H9 (cell line): ENCODE measurements around the gene CENPP. TPM values are rescaled to one million over a fixed set of nuclear protein-coding genes. Genes with fewer than 3 reads are reported as not detected.

Experiments
- DNase-seq: peaks from one replicate; pipeline ENCODE4 v3.0.0-alpha.2; 2017
- H2AFZ ChIP-seq: one replicate; pipeline ENCODE4 v1.6.1; 2013; ENCODE audit warnings: mild to moderate bottlenecking, low read length, control low read depth, moderate library complexity
- H2AK5ac ChIP-seq: 2 replicates; pipeline ENCODE4 v1.6.1; 2013; ENCODE audit warnings: low read length, control low read depth, mixed read lengths; ENCODE audit not compliant: insufficient read length
- H2BK120ac ChIP-seq: one replicate; pipeline ENCODE4 v1.6.1; 2013; ENCODE audit warnings: low read depth, mild to moderate bottlenecking, low read length, control low read depth, inconsistent platforms; ENCODE audit not compliant: poor library complexity, severe bottlenecking
- H2BK12ac ChIP-seq: 2 replicates; pipeline ENCODE4 v1.6.1; 2013; ENCODE audit warnings: low read length, control low read depth, mixed read lengths, low read depth; ENCODE audit not compliant: insufficient read length
- H2BK15ac ChIP-seq: 2 replicates; pipeline ENCODE4 v1.6.1; 2013; ENCODE audit warnings: low read depth, low read length, control low read depth
- H2BK20ac ChIP-seq: one replicate; pipeline ENCODE4 v1.6.1; 2013; ENCODE audit warnings: low read depth, mild to moderate bottlenecking, low read length, control low read depth, inconsistent platforms; ENCODE audit not compliant: poor library complexity, severe bottlenecking
- H2BK5ac ChIP-seq: 2 replicates; pipeline ENCODE4 v1.6.1; 2013; ENCODE audit warnings: low read length, control low read depth, mixed read lengths; ENCODE audit not compliant: insufficient read length
- H3K14ac ChIP-seq: 2 replicates; pipeline ENCODE4 v1.6.1; 2013; ENCODE audit warnings: low read length, control low read depth; ENCODE audit not compliant: insufficient read depth
- H3K18ac ChIP-seq: 2 replicates; pipeline ENCODE4 v1.6.1; 2013; ENCODE audit warnings: low read depth, mild to moderate bottlenecking, mixed read lengths, low read length, control low read depth; ENCODE audit not compliant: insufficient read length
- H3K23ac ChIP-seq: 2 replicates; pipeline ENCODE4 v1.6.1; 2013; ENCODE audit warnings: low read length, control low read depth, mixed read lengths, low read depth; ENCODE audit not compliant: insufficient read length
- H3K23me2 ChIP-seq: 2 replicates; pipeline ENCODE4 v1.6.1; 2013; ENCODE audit warnings: low read depth, mild to moderate bottlenecking, mixed read lengths, low read length, control low read depth; ENCODE audit not compliant: insufficient read length, poor library complexity, severe bottlenecking
- H3K27ac ChIP-seq: 2 replicates; pipeline ENCODE4 v1.5.1; 2013; ENCODE audit warnings: low read length, control low read depth, mixed read lengths, low read depth; ENCODE audit not compliant: insufficient read length
- H3K27me3 ChIP-seq: 2 replicates; pipeline ENCODE4 v1.6.1; 2013; ENCODE audit warnings: low read length, control low read depth, inconsistent platforms; ENCODE audit not compliant: insufficient read depth
- H3K4ac ChIP-seq: 2 replicates; pipeline ENCODE4 v1.6.1; 2013; ENCODE audit warnings: low read depth, mild to moderate bottlenecking, control low read depth, inconsistent platforms, low read length, moderate library complexity
- H3K4me1 ChIP-seq: 2 replicates; pipeline ENCODE4 v1.6.1; 2013; ENCODE audit warnings: low read length, control low read depth, inconsistent platforms; ENCODE audit not compliant: insufficient read depth
- H3K4me2 ChIP-seq: 2 replicates; pipeline ENCODE4 v1.6.1; 2013; ENCODE audit warnings: low read length, control low read depth, mixed read lengths; ENCODE audit not compliant: insufficient read length, insufficient read depth
- H3K56ac ChIP-seq: 2 replicates; pipeline ENCODE4 v1.6.1; 2013; ENCODE audit warnings: low read depth, mild to moderate bottlenecking, mixed read lengths, low read length, control low read depth; ENCODE audit not compliant: insufficient read length
- H3K79me1 ChIP-seq: 2 replicates; pipeline ENCODE4 v1.6.1; 2013; ENCODE audit warnings: low read depth, mild to moderate bottlenecking, moderate library complexity, low read length, control low read depth, inconsistent platforms; ENCODE audit not compliant: insufficient read depth, poor library complexity, severe bottlenecking
- H3K79me2 ChIP-seq: 2 replicates; pipeline ENCODE4 v1.6.1; 2013; ENCODE audit warnings: low read length, control low read depth, inconsistent platforms; ENCODE audit not compliant: insufficient read depth
- H3K9ac ChIP-seq: 2 replicates; pipeline ENCODE4 v1.6.1; 2013; ENCODE audit warnings: low read length, control low read depth, mixed read lengths; ENCODE audit not compliant: insufficient read length; ENCODE audit errors: extremely low read depth
- H3K9me3 ChIP-seq: one replicate; pipeline ENCODE4 v1.6.1; 2013; ENCODE audit warnings: low read depth, low read length, inconsistent platforms; ENCODE audit not compliant: control insufficient read depth
- H3T11ph ChIP-seq: one replicate; pipeline ENCODE4 v1.6.1; 2013; ENCODE audit warnings: mild to moderate bottlenecking, low read length, control low read depth, inconsistent platforms
- H4K20me1 ChIP-seq: one replicate; pipeline ENCODE4 v1.6.1; 2013; ENCODE audit not compliant: control insufficient read depth, insufficient read length, insufficient read depth
- H4K5ac ChIP-seq: 2 replicates; pipeline ENCODE4 v1.6.1; 2013; ENCODE audit warnings: low read depth, mild to moderate bottlenecking, mixed read lengths, low read length, control low read depth; ENCODE audit not compliant: insufficient read length
- H4K8ac ChIP-seq: replicated peaks from 2 replicates; pipeline ENCODE4 v1.6.1; 2013; ENCODE audit warnings: low read length, control low read depth, mixed read lengths, low read depth; ENCODE audit not compliant: insufficient read length
- H4K91ac ChIP-seq: 2 replicates; pipeline ENCODE4 v1.6.1; 2013; ENCODE audit warnings: low read depth, mild to moderate bottlenecking, moderate library complexity, mixed read lengths, low read length, control low read depth; ENCODE audit not compliant: insufficient read length
- H3K27ac Mint-ChIP-seq, 3 experiments: 2 replicates in 2 of 3; 3 replicates in 1 of 3; pipeline ENCODE4 v1.8.0; 2020 to 2021; ENCODE audit warnings: mixed read lengths in 3 of 3, mild to moderate bottlenecking in 1 of 3, moderate library complexity in 1 of 3
- H3K27me3 Mint-ChIP-seq: 2 replicates; pipeline ENCODE4 v1.8.0; 2021; ENCODE audit warnings: low read depth, mild to moderate bottlenecking, moderate library complexity, mixed read lengths
- H3K36me3 Mint-ChIP-seq, 3 experiments: 2 replicates in 2 of 3; 3 replicates in 1 of 3; pipeline ENCODE4 v1.8.0; 2020 to 2021; ENCODE audit warnings: low read depth in 3 of 3, mixed read lengths in 3 of 3; ENCODE audit not compliant: insufficient read depth in 1 of 3
- H3K4me1 Mint-ChIP-seq, 2 experiments: 2 replicates each; pipeline ENCODE4 v1.8.0; 2020; ENCODE audit warnings: mixed read lengths in 2 of 2
- H3K4me3 Mint-ChIP-seq, 2 experiments: 2 replicates in 1 of 2; 3 replicates in 1 of 2; pipeline ENCODE4 v1.8.0; 2020 to 2021; ENCODE audit warnings: mild to moderate bottlenecking in 2 of 2, mixed read lengths in 2 of 2, moderate library complexity in 1 of 2
- H3K9me3 Mint-ChIP-seq, 2 experiments: 2 replicates in 1 of 2; 3 replicates in 1 of 2; pipeline ENCODE4 v1.8.0; 2020; ENCODE audit warnings: mild to moderate bottlenecking in 2 of 2, mixed read lengths in 2 of 2, moderate library complexity in 1 of 2
- total RNA-seq: library from RNA; stranded (reverse); gene quantifications from 2 replicates; pipeline ENCODE4 v1.2.1, GENCODE V29; 2021
- TF ChIP-seq, protein P1 (sequence below): fragments of 200-600 bp; sonication (generic); conservative IDR thresholded peaks from 3 replicates; pipeline ENCODE4 v1.8.0; 2021; ENCODE audit warnings: antibody characterized with exemption, mild to moderate bottlenecking

Gene CENPP
- total RNA-seq, 1 experiment from 2014 or later, result 9.1 TPM

DNA sequence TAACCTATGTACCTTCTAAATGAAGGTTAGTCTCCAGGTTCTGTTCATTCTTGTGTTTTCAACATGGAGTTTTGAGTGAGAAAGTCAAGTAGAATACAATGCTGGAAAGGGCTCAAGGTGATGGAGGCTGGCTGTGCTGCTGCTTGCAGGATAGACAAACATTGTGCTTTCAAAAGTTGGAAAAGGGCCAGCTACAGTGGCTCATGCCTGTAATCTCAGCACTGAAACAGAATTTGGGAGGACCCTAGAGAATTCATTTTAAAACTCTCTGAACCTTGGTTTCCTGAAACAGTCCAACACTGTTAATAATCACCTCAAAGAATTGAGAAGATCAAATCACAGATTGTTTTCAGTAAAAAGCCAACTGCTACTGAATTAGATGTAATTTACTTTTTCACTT, 16.9 kb upstream of the CENPP start:
- no peak overlapping the region for H3K4ac ChIP-seq
- H4K5ac ChIP-seq, result no peak overlapping the region
- H3K4me1 Mint-ChIP-seq, result no peaks in the 10 kb centered on the region
- peaks cover 4% of the 10 kb centered on the region for H3K79me1 ChIP-seq
- no peak overlapping the region for H2BK20ac ChIP-seq
- H2AFZ ChIP-seq, result no peak overlapping the region
- no peak overlapping the region for H2BK15ac ChIP-seq
- H3K18ac ChIP-seq, result no peak overlapping the region
- no peak overlapping the region for H3K27ac ChIP-seq
- H3T11ph ChIP-seq, result no peak overlapping the region
- H3K27ac Mint-ChIP-seq, result no peak overlapping the region
- H3K4me2 ChIP-seq, result no peak overlapping the region
- H2BK12ac ChIP-seq, result no peak overlapping the region
- no peak overlapping the region for H3K23ac ChIP-seq
- no peak overlapping the region for H3K56ac ChIP-seq
- H3K9me3 ChIP-seq, result no peaks in the 10 kb centered on the region
- H3K27me3 Mint-ChIP-seq, result no peaks in the 10 kb centered on the region
- no peak overlapping the region for H4K91ac ChIP-seq
- peaks cover 28 to 88% (median 75%) of the 10 kb centered on the region in 3 experiments; a peak in 5 of 7 replicates for H3K36me3 Mint-ChIP-seq
- DNase-seq, result no peak
- no peaks in the 10 kb centered on the region for H3K9me3 Mint-ChIP-seq
- no peak overlapping the region for H3K14ac ChIP-seq
- no peak overlapping the region for H2BK5ac ChIP-seq
- H3K23me2 ChIP-seq, result no peaks in the 10 kb centered on the region
- no peak overlapping the region for H3K4me3 Mint-ChIP-seq
- no peaks in the 10 kb centered on the region for H4K20me1 ChIP-seq
- H2AK5ac ChIP-seq, result no peak overlapping the region
- H2BK120ac ChIP-seq, result no peak overlapping the region
- H3K9ac ChIP-seq, result no peak overlapping the region
- H3K79me2 ChIP-seq, result no peaks in the 10 kb centered on the region
- H3K4me1 ChIP-seq, result no peaks in the 10 kb centered on the region
- H4K8ac ChIP-seq, result no peak overlapping the region
- no peaks in the 10 kb centered on the region for H3K27me3 ChIP-seq
- TF ChIP-seq, protein P1, sequence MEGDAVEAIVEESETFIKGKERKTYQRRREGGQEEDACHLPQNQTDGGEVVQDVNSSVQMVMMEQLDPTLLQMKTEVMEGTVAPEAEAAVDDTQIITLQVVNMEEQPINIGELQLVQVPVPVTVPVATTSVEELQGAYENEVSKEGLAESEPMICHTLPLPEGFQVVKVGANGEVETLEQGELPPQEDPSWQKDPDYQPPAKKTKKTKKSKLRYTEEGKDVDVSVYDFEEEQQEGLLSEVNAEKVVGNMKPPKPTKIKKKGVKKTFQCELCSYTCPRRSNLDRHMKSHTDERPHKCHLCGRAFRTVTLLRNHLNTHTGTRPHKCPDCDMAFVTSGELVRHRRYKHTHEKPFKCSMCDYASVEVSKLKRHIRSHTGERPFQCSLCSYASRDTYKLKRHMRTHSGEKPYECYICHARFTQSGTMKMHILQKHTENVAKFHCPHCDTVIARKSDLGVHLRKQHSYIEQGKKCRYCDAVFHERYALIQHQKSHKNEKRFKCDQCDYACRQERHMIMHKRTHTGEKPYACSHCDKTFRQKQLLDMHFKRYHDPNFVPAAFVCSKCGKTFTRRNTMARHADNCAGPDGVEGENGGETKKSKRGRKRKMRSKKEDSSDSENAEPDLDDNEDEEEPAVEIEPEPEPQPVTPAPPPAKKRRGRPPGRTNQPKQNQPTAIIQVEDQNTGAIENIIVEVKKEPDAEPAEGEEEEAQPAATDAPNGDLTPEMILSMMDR, result no peak
